Measurements from ENCODE around the gene ABCA6. TPM values are rescaled to one million over a fixed set of nuclear protein-coding genes. Genes with fewer than 3 reads are reported as not detected.

Gene ABCA6
- total and polyA plus RNA-seq, 2 experiments from 2014 or later: 1.6 to 6.3 TPM

DNA sequence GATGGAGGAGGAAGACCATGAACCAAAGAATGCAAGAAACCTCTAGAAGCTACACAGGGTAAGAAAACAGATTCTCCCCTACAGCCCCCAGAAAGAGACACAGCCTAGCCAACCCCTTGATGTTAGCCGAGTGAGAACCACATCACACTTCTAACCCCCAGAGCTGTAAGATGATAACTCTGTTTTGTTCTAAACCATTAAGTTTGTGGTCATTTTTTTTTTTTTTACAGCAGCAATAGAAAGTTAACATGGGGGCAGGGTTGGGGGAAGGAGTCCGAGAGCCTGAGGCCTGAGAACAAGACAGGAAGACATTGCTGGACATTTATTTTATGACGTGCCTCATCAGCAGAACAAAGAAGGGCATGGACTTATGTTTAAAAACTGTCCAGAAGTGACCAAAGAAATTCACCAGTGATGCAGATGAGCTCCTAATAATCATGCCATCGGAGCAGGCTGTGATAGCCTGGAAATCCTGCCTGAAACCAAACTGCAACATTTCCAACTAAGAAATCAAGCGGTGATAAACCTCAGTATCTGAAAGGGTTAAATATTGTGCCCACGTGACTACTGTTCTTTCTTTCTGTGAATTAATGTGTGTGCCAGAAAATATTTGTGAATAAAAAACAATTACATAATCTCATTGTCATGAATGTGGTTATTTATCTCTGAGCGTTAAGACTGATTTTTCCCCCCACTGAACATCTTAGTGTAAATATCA, 82.1 kb downstream of the ABCA6 start:
- Histone ChIP-seq H2AFZ (no peak overlapping the region), H3K9me2 (replicated peaks; ENCODE audit: insufficient read depth) (no peaks in the 10 kb centered on the region), H3K79me2 (no peaks in the 10 kb centered on the region), H3K4me2 (no peak overlapping the region), H3K4me1 (ENCODE audit: insufficient read depth) (no peaks in the 10 kb centered on the region), H3K27me3 (no peaks in the 10 kb centered on the region), H3K36me3 (replicated peaks; ENCODE audit: insufficient read depth, low read depth) (no peaks in the 10 kb centered on the region), H4K20me1 (ENCODE audit: insufficient read depth, poor library complexity, severe bottlenecking) (no peaks in the 10 kb centered on the region), H3K9me3 (ENCODE audit: low read depth) (no peaks in the 10 kb centered on the region), H3K4me3 (no peak overlapping the region), H3K27ac (no peak overlapping the region)
- TF ChIP-seq EZH2 (IDR thresholded peaks at IDR 0.05; ENCODE audit: borderline replicate concordance) (no peak), EZH2phosphoT487 (IDR thresholded peaks at IDR 0.05; ENCODE audit: low read depth, severe bottlenecking, unreplicated experiment) (no peak), CTCF (IDR thresholded peaks at IDR 0.05; ENCODE audit: poor library complexity) (no peak)
- no peak for DNase-seq (ENCODE audit: low spot score)
- WGBS (ENCODE audit: low lambda C conversion rate, missing lambda C conversion rate): 72% methylated on average over 7 of the region's 7 CpGs

GRCh38 chr17:69058165-69058564, 83.5 kb downstream of the ABCA6 start:
- 78% methylated on average over 1 of the region's 1 CpG for WGBS (ENCODE audit: low lambda C conversion rate, missing lambda C conversion rate)

DNA sequence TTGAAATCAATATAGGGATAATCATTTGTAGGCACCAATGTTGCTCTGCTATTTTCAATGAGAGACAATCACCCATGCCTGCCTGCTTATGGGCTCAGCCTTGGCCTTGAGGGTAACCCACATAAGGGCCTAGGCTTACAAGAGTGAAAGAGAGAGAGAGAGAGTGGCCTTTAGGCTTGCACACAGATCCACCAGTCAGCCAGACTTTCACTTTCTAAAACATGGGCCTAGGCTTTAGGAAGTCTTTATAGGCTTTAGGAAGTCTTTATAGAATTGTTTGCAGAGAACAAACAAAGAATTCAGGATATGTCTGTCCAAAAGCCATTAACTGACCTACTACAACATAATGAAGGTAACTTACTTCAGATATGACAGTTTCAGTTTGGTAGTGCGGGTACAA, 84.4 kb downstream of the ABCA6 start:
- WGBS (ENCODE audit: low lambda C conversion rate, missing lambda C conversion rate): 78% methylated on average over 1 of the region's 1 CpG
- no peak overlapping the region for H3K27ac ChIP-seq

More at GRCh38 chr17:69058165-69058564, 83.5 kb downstream of the ABCA6 start:
- Histone ChIP-seq H3K4me3 (no peak overlapping the region), H3K4me1 (ENCODE audit: insufficient read depth) (no peaks in the 10 kb centered on the region), H2AFZ (no peak overlapping the region), H3K27me3 (no peaks in the 10 kb centered on the region), H3K79me2 (no peaks in the 10 kb centered on the region), H3K9me2 (replicated peaks; ENCODE audit: insufficient read depth) (no peaks in the 10 kb centered on the region), H3K4me2 (no peak overlapping the region), H3K9me3 (ENCODE audit: low read depth) (no peaks in the 10 kb centered on the region), H4K20me1 (ENCODE audit: insufficient read depth, poor library complexity, severe bottlenecking) (no peaks in the 10 kb centered on the region), H3K36me3 (replicated peaks; ENCODE audit: insufficient read depth, low read depth) (no peaks in the 10 kb centered on the region), H3K27ac (no peak overlapping the region)
- DNase-seq (ENCODE audit: low spot score): no peak
- TF ChIP-seq EZH2phosphoT487 (IDR thresholded peaks at IDR 0.05; ENCODE audit: low read depth, severe bottlenecking, unreplicated experiment) (no peak), EZH2 (IDR thresholded peaks at IDR 0.05; ENCODE audit: borderline replicate concordance) (no peak), CTCF (IDR thresholded peaks at IDR 0.05; ENCODE audit: poor library complexity) (no peak)

More for the DNA sequence above, 84.4 kb downstream of the ABCA6 start:
- no peaks in the 10 kb centered on the region for H3K79me2 ChIP-seq
- H4K20me1 ChIP-seq (ENCODE audit: insufficient read depth, poor library complexity, severe bottlenecking): no peaks in the 10 kb centered on the region
- no peaks in the 10 kb centered on the region for H3K27me3 ChIP-seq
- no peak overlapping the region for H3K4me3 ChIP-seq
- no peak overlapping the region for H2AFZ ChIP-seq
- no peaks in the 10 kb centered on the region for H3K4me1 ChIP-seq (ENCODE audit: insufficient read depth)
- H3K9me2 ChIP-seq (replicated peaks; ENCODE audit: insufficient read depth): no peaks in the 10 kb centered on the region
- no peak overlapping the region for H3K4me2 ChIP-seq
- H3K9me3 ChIP-seq (ENCODE audit: low read depth): no peaks in the 10 kb centered on the region
- TF ChIP-seq EZH2 (IDR thresholded peaks at IDR 0.05; ENCODE audit: borderline replicate concordance): no peak
- TF ChIP-seq CTCF (IDR thresholded peaks at IDR 0.05; ENCODE audit: poor library complexity): no peak
- no peaks in the 10 kb centered on the region for H3K36me3 ChIP-seq (replicated peaks; ENCODE audit: insufficient read depth, low read depth)
- no peak for DNase-seq (ENCODE audit: low spot score)
